RKO (cell line): ENCODE data around the gene PLEKHG1.

Experiments used
- DNase-seq: peaks from one replicate; pipeline ENCODE4 v3.0.0-alpha.2; 2016; ENCODE audit warnings: low spot score

The PLEKHG1 gene

GRCh38 chr6:150620244-150620643, 20.6 kb downstream of the PLEKHG1 start:
- no peak for DNase-seq

- DNase-seq: no peak
Observed at GRCh38 chr6:150620763-150621162, 21.1 kb downstream of the PLEKHG1 start.

- no peak for DNase-seq
Observed at GRCh38 chr6:150622476-150622875, 22.8 kb downstream of the PLEKHG1 start.

GRCh38 chr6:150622941-150623874, 23.5 kb downstream of the PLEKHG1 start:
- no peak for DNase-seq

GRCh38 chr6:150624191-150624590, 24.5 kb downstream of the PLEKHG1 start:
- no peak for DNase-seq

DNA sequence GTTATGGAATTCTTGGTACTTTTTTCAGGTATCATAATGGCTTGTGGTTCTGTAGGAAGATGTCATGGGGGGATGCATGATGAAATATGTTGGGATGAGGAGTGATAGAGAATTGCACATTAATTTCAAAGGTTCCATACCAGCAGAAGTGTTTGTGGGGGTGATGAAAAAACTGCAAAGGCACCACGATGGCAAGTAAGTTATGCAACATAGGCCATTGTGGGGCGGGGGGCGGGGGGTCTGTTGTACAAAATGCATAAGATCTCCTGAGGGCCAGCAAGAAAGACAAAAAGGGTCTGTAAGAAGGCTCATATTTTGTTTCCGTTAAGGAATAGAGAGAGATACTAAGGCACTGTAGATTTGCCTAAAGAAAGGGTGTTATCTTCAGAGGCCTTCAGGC, 26.2 kb downstream of the PLEKHG1 start:
- no peak for DNase-seq

- no peak for DNase-seq
Observed at GRCh38 chr6:150627154-150627553, 27.5 kb downstream of the PLEKHG1 start.

- DNase-seq: no peak
Observed at GRCh38 chr6:150627585-150628025, 27.9 kb downstream of the PLEKHG1 start.

- no peak for DNase-seq
Observed at GRCh38 chr6:150628908-150629307, 29.2 kb downstream of the PLEKHG1 start.

GRCh38 chr6:150631283-150631983, 31.7 kb downstream of the PLEKHG1 start:
- no peak for DNase-seq

- no peak for DNase-seq
Observed at GRCh38 chr6:150631984-150632642, 32.4 kb downstream of the PLEKHG1 start.

DNA sequence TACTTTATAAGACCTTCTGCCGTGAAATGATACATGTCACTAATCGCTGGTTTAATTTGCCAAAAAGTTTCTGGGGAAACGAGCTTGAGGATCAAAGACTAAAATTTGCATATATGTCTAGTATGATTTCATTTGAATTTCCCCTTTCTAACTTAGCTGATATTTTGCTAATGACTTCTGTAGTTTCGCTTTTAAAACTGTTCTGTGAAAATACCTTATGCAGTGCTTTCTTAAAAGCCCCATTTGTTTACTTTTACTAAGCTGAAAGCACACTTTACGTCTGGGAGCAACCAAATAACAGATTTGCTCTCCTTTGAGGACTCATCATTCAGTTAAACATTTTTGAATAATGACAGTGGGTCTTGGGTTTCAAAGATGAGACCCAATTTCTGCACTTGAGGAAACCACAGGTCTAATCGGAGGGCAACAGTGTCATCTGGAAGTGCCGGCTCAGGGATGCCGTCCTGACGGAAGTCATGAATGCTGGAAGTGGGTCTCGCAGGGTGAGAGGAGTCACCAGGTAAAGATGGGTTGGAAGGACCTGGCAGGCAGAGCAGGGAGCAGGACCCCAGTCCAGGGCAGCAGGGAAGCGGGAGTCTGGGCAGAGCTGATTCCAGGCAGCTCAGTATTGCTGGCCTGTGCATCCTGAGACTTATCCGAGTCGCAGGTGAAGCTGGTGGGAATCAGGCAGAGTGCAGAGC, 33.2 kb downstream of the PLEKHG1 start:
- no peak for DNase-seq

GRCh38 chr6:150633486-150633834, 33.8 kb downstream of the PLEKHG1 start:
- no peak for DNase-seq

- DNase-seq: no peak
Observed at GRCh38 chr6:150634176-150634963, 34.7 kb downstream of the PLEKHG1 start.

- no peak for DNase-seq
Observed at GRCh38 chr6:150634964-150635292, 35.2 kb downstream of the PLEKHG1 start.

DNA sequence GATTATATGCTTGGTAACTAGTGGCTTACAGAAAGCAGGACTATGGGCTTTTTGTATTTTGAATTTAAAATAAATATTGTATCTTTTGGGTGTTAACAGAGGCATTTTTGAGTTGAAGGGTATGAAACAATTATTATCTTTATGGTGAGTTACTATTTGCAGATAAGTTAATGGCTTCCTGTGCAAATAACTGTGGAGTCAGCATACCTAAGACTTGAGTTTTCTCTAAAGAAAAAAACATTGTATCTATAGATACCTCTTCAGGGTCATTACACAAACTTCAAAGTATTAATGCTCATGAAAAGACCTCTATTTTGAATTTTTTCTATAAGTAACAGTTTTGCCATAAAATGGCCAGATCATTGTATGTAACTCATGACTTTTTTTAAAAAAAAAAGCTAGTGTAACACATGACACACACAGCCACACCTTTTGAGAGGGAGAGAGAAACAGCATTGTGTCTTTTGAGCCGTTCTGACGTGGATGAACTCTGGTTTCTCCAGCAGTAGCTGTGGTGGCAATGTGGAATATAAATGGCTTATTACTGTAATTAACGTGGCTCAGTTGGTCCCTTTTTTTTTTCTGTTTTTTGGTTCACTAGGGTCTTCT, 36.3 kb downstream of the PLEKHG1 start:
- DNase-seq: no peak

GRCh38 chr6:150636808-150637207, 37.1 kb downstream of the PLEKHG1 start:
- DNase-seq: no peak

DNA sequence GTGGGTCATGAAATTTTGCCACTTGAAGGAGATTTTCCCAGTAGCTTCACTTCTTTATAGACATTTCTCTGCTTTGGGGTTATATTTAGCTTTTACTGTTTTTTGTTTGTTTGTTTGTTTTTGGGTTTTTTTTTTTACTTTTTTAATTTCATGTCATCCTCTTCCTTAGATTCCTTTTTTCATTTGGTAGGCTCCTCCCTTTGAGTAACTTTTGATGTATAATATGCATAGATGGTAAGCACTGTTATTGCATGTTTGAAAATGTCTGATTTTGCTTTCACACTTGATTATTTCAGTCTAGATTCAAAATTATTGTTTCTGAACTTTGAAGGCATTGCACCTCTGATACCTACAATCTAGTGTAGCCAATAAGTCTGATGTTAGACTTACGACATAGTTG, 37.6 kb downstream of the PLEKHG1 start:
- DNase-seq: no peak

GRCh38 chr6:150638267-150638666, 38.6 kb downstream of the PLEKHG1 start:
- no peak for DNase-seq

- DNase-seq: no peak
Observed at GRCh38 chr6:150638765-150639164, 39.1 kb downstream of the PLEKHG1 start.

GRCh38 chr6:150639823-150640331, 40.2 kb downstream of the PLEKHG1 start:
- no peak for DNase-seq
